ENCODE results near the gene PAQR8. TPM values are rescaled to one million over a fixed set of nuclear protein-coding genes. Genes with fewer than 3 reads are reported as not detected.

PAQR8 gene
- total and polyA plus RNA-seq, 2 of the 13 experiments (the other 11 are each of a cell fraction or from before 2014, with no cell fraction given): 37.7 to 50.7 TPM

- TF ChIP-seq STAT6 (CRISPR knock-in tag; IDR thresholded peaks at IDR 0.05; ENCODE audit: borderline replicate concordance) (no peak), FOXK2 (IDR thresholded peaks at IDR 0.05) (no peak), ZNF780A (CRISPR knock-in tag; IDR thresholded peaks at IDR 0.05) (0 out of 2 replicates have a peak, but pooled peaks have one; percentile 29), RFX5 (IDR thresholded peaks at IDR 0.05; ENCODE audit: low read depth, low read length) (no peak)
- TF ChIP-seq, protein P1, sequence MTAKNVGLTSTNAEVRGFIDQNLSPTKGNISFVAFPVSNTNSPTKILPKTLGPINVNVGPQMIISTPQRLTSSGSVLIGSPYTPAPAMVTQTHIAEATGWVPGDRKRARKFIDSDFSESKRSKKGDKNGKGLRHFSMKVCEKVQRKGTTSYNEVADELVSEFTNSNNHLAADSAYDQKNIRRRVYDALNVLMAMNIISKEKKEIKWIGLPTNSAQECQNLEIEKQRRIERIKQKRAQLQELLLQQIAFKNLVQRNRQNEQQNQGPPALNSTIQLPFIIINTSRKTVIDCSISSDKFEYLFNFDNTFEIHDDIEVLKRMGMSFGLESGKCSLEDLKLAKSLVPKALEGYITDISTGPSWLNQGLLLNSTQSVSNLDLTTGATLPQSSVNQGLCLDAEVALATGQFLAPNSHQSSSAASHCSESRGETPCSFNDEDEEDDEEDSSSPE (CRISPR knock-in tag; IDR thresholded peaks at IDR 0.05): no peak
Observed at GRCh38 chr6:52368002-52368401, 6.1 kb downstream of the PAQR8 start (continued).

GRCh38 chr6:52369234-52369633 lies 7.3 kb downstream of the PAQR8 start:
- peak; percentile 42 for ATAC-seq
- Histone ChIP-seq H3K4me2 (ENCODE audit: low read depth, low read length) (peak overlapping the region; percentile 18), H3K36me3 (replicated peaks in 1 of 2; ENCODE audit: control insufficient read depth in 1 of 2, insufficient read depth in 2 of 2, low read length in 2 of 2) (peaks cover 4 to 12% of the 10 kb centered on the region in 2 experiments), H3K4me3 (replicated peaks in 1 of 3; ENCODE audit: insufficient read depth in 1 of 3, low read depth in 2 of 3, low read length in 3 of 3) (0 out of 6 replicates have a peak overlapping the region, but pooled peaks of 1 of the 3 experiments have one; percentile 17), H3K9me3 (ENCODE audit: low read length) (no peaks in the 10 kb centered on the region), H2AFZ (ENCODE audit: low read length) (no peak overlapping the region), H3K9ac (ENCODE audit: insufficient read depth, low read depth, low read length) (no peak overlapping the region), H3K27me3 (ENCODE audit: control insufficient read depth in 1 of 2, insufficient read depth in 2 of 2, low read length in 2 of 2) (no peaks in the 10 kb centered on the region), H3K79me2 (ENCODE audit: insufficient read depth, low read length) (peaks cover 95% of the 10 kb centered on the region), H3K4me1 (ENCODE audit: insufficient read depth, low read length) (peaks cover 99% of the 10 kb centered on the region), H4K20me1 (ENCODE audit: insufficient read depth, low read length) (peaks cover 16% of the 10 kb centered on the region), H3K27ac (ENCODE audit: extremely low read length, insufficient read depth, low read length) (peak overlapping the region; percentile 20)
- in situ Hi-C loops (cut with HindIII; ENCODE audit: extremely low pct_ligation_motif_present, low pct_unique_long_range_greater_than_20kb) (loop anchor here (5.0 kb wide), 1 partner anchor 82 kb away; no protein-coding TSS in a partner anchor), intact Hi-C loops (cut with micrococcal nuclease; ENCODE audit: unreplicated experiment) (loop anchor here (1.0 kb wide), 1 partner anchor 20 kb away; no protein-coding TSS in a partner anchor)
- POLR2A ChIA-PET: interaction anchor here (1.0 to 1.3 kb wide), 2 partner anchors 21 to 84 kb away, joined by 4 to 5 read pairs; partner anchors contain the start of gene MCM3
- 33% methylated on average over 2 of the region's 2 CpGs for WGBS (ENCODE audit: low lambda C conversion rate)
- DNase-seq (ENCODE audit: low spot score): peak; percentile 62
- CTCF ChIA-PET (ENCODE audit: low intra/inter-chr PET ratio, low total read pairs): no interaction called here
- FAIRE-seq: peak; percentile 67
- no TSS peak for BruUV-seq (replicated peaks)
- TF ChIP-seq ZNF224 (CRISPR knock-in tag; IDR thresholded peaks at IDR 0.05): no peak
- no peak for TF ChIP-seq RFX3 (CRISPR knock-in tag; IDR thresholded peaks at IDR 0.05)
- TF ChIP-seq, protein P2, sequence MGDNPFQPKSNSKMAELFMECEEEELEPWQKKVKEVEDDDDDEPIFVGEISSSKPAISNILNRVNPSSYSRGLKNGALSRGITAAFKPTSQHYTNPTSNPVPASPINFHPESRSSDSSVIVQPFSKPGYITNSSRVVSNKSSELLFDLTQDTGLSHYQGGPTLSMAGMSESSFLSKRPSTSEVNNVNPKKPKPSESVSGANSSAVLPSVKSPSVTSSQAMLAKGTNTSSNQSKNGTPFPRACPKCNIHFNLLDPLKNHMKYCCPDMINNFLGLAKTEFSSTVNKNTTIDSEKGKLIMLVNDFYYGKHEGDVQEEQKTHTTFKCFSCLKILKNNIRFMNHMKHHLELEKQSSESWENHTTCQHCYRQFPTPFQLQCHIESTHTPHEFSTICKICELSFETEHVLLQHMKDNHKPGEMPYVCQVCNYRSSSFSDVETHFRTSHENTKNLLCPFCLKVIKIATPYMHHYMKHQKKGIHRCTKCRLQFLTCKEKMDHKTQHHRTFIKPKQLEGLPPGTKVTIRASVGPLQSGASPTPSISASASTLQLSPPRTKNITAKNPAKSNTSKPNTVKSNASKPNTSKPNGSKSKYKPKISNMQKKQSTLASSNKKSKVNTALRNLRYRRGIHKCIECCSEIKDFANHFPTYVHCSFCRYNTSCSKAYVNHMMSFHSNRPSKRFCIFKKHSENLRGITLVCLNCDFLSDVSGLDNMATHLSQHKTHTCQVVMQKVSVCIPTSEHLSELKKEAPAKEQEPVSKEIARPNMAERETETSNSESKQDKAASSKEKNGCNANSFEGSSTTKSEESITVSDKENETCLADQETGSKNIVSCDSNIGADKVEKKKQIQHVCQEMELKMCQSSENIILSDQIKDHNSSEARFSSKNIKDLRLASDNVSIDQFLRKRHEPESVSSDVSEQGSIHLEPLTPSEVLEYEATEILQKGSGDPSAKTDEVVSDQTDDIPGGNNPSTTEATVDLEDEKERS (CRISPR knock-in tag; IDR thresholded peaks at IDR 0.05): no peak
- TF ChIP-seq ZNF326 (CRISPR knock-in tag; IDR thresholded peaks at IDR 0.05; ENCODE audit: borderline replicate concordance): no peak
- no peak for TF ChIP-seq SIN3A (IDR thresholded peaks at IDR 0.05; ENCODE audit: borderline replicate concordance, low read depth, low read length)
- no peak for TF ChIP-seq SNAPC2 (CRISPR knock-in tag; IDR thresholded peaks at IDR 0.05)
- TF ChIP-seq ZNF672 (CRISPR knock-in tag; IDR thresholded peaks at IDR 0.05): no peak
- TF ChIP-seq ZKSCAN5 (CRISPR knock-in tag; IDR thresholded peaks at IDR 0.05): no peak
- no peak for TF ChIP-seq ZNF607 (CRISPR knock-in tag; IDR thresholded peaks at IDR 0.05; ENCODE audit: borderline replicate concordance)
- no peak for TF ChIP-seq ZNF850 (CRISPR knock-in tag; conservative IDR thresholded peaks at IDR 0.05)
- no peak for TF ChIP-seq ZSCAN31 (CRISPR knock-in tag; IDR thresholded peaks at IDR 0.05; ENCODE audit: low read depth)
